Kidney tubule cell (primary cell): ENCODE measurements around the gene C11orf58.

ENCODE experiments used
- DNase-seq: peaks from one replicate; pipeline ENCODE4 v3.0.0-alpha.2; 2018; ENCODE audit warnings: low spot score

C11orf58 gene

GRCh38 chr11:16769386-16769785, 30.9 kb downstream of the C11orf58 start:
- no peak for DNase-seq

DNA sequence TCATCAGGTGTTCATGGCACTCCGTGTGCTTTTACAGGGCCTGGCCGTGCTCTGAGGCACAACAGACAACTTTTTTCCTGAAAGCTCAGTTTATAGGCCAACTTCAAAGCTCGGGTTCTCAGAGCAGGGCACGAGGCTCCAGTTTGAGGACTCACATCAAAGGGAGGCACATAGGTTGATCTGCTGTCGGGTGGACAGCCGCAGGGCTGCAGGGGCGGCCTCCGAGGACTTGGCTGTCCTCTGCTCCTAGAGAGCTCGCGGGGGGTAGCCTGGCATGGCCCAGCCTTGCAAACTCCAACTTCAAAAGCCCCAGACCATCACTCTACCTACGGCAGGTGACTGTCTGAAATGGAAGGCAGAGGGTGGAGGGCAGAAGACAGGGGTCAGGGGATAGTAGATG, 31.6 kb downstream of the C11orf58 start:
- no peak for DNase-seq

DNA sequence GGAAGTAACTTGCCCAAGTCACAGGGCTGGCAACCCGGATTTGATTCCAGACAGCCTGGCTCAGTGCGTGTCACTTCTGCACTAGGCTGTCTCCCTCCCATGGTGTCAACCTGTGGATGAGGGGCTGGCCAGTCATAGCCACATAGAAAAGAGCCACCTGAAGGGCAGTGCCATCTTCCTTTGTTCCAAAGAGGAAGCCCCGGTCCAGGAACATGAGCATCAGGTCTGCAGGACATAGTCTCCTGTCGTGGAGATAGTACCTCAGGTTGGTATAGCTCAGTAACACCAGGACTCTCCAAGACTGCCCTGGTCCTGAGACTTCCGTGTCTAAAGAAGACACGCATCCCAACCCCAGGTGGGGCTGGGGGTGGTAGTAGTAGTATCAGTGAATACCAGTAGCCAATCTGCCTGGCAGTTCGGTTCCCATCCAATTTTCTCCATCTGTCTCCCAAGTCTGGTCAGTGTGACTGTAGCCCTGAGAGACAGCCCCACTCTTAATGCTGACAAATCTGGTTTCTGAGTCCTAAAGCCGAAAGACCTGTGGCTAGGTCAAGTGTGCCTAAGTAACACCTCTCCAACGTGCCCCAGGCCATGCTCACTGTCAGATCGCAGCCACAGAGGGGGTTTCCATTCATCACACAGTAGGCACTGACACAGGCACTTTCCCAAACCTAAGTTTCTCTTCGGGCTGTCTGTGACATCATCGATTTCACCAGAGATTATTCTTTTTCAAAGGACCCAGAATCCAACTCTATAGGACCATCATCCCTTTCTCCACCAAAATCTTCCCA, 33.1 kb downstream of the C11orf58 start:
- DNase-seq: no peak

DNA sequence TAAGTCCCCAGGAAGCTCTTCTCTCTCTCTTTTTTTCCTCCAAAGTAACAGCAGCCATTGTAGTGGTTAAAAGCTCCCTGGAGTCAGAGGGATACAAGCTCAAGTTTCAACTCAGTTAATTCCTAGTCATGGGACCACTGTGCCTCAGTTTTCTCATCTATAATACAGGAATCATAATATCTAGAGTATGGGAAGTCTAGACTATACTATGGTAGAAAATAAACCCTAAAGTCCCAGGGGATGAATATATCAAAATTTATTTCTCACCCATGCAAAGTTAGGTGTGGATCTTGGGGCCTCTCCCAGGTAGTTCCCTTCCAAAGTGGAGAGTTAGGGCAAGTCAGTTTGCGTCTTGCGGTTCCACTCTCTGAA, 33.7 kb downstream of the C11orf58 start:
- no peak for DNase-seq

DNA sequence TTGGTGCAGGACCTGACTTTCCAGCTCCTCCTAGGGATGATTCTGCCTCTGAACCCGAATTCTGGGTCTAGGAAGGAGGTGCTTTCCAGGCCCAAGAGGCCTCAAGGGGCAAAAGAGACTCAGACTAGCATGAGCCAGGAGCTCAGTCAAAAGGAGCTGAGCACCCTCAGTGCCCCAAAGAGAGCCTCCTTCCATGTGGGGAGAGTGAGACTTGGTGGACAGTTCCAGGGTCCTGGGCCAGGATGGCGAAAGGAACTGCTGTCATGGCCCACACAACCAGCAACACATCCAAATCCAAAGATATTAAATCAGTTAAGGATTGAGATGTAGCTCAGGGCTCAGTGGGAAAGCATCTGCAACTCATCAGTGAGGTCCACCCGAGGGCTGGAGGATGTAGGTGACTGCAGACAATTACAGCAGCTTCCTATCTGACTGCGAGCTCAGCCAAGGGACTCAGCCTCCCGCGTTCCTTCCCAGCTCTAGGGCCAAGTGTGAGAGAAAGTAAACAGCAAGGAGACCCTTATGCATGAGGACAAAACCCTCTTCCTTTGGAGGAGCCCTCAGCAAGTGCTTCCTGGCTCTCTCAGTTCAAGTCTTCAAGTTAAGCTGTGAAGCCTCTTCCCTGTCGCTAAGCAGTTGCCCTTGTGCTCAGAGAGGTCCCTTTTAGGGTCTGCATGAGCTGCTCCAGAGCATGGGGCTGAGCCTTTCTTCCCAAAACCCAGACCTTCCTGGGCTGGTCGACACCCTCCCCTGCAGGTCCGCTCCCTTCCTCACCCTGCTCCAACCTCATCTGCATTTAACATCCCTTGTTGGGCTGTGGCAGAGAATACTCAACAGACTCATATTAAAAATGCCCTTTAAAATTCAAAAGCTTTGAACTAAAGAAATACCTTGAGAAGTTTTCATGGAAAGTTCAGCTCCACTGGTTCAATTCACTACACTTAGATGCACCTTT, 35.8 kb downstream of the C11orf58 start:
- no peak for DNase-seq

- DNase-seq: no peak
These were observed 36.6 kb downstream of the C11orf58 start for GRCh38 chr11:16774936-16775613.

DNA sequence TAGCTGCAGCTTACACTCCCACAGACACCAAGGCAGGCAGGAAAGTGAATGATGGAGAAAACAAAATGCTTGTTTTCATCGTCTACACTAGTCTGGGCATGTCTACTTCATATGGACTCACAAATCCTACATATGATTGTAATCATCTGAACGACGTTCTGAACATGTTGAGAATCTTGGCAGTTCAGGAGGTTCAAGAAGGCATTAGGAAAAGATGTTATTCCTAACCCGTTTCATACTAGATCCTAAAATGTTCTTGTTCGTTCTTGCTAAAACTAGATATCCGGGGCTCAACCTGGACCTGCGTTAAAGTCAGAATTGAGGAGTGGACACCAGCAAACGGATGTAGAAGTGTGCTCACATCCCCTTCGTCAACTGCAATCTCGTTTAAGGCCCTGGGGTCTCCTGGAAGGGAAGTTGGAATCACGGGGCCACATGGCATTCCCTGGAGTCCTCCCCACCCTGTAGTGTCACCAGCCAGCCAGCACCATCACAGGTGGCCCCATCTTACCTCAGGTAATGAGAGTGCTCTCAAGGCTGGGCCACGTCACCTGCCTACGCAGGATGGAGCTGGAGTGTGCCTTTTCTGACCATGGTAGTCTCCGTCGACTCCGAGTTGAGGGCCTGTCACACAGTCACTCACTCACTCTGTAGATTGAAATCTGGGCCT, 37.3 kb downstream of the C11orf58 start:
- DNase-seq: no peak

- no peak for DNase-seq
These were observed 38.5 kb downstream of the C11orf58 start for GRCh38 chr11:16776711-16777612.

DNA sequence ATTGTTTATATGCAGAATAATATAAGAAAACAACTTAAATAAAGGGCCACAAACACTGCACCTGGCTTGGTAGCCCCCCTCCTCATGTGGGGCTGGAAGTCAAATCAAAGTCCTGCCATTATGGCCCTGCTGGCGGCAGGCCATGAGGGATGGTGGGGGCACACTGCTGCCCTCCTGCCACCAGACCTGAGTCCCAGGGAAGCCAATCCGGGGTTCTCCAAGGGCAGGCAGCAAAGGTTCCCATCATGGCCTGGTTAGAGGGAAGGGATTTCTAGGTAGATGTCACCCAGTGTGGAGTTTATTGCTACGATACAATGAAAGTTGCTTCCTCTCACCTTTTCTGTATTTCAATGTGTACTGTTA, 39.1 kb downstream of the C11orf58 start:
- DNase-seq: no peak

DNA sequence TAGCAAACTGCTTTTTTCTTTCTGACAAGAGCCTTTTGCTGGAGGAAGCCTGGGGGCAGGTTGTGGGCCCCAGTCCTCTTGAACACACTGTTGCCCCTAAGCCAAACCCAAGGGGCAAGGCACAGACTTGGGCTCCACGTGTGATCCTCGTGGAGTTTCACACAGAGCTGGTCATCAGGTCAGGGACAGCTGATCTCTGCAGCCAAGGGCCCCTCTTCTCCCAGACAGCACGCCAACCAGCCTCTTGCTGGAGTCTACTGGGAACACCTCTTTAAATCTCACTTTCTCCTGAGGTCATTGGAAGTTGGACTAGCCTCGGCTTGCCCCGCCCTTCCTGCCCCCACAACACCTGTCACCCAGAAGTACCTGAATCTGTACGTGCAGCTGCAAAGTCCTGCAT, 39.8 kb downstream of the C11orf58 start:
- no peak for DNase-seq

- no peak for DNase-seq
These were observed 40.4 kb downstream of the C11orf58 start for GRCh38 chr11:16778876-16779275.

DNA sequence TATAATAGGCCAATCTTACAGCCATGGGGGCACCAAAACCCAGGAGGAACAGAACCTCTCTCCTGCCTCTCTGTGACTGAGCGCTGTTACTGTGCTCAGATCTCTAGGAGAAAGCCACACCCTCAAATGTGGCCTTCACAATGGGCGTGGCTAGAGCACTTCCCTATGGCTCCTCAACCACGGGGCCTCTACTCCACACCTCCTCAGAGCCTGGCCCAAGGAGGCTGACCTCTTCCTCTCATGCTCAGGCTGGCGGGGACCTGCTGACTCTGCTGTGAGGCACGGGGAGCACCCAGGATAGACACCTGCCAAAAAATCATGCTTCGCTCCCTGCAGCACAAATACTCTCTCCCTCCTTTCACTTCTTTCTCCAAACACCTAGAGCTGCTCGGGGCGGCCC, 41.0 kb downstream of the C11orf58 start:
- no peak for DNase-seq

GRCh38 chr11:16780146-16780545, 41.7 kb downstream of the C11orf58 start:
- DNase-seq: no peak

DNA sequence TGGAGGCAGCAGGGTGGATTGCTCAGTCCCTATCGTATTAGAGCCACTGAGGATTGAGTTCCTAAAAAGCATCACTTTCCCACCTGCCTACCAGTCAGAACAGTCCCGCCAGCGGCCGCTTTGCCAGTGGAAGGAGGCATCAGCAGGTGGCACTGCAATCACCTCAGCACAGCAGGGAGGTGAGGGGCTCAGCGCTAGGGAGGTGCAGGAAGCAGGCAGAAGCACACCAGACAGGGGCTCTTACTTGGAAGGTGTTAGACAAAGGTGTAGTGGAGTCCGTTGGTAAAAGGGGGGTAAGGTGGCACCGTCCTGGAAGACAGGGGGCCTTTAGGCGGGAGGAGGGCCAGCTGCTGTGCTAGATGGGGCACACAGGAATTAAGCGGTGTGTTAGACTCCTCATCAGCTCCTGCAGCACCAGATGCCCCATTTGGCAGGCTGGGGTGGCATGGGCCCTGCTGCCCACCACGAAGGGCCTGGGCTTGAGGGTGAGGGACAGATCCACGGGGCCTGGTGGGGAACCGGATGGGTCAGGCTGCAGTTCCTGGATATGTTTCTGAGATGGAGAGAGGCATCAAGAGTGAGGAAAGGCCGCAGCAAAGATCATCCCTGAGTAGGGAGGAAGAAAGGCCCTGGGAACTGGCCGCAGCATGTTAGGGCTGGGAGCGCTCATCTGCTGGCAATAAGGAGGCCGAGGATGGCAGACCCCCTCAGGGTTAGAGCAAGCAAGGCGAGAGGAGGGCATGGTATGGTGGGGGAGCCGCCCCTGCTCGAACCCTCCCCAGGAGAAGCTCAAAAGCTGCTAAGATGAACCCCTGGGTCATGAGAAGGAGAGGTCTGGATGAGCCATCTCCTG, 42.5 kb downstream of the C11orf58 start:
- no peak for DNase-seq

- DNase-seq: no peak
These were observed 43.8 kb downstream of the C11orf58 start for GRCh38 chr11:16781936-16782919.

DNA sequence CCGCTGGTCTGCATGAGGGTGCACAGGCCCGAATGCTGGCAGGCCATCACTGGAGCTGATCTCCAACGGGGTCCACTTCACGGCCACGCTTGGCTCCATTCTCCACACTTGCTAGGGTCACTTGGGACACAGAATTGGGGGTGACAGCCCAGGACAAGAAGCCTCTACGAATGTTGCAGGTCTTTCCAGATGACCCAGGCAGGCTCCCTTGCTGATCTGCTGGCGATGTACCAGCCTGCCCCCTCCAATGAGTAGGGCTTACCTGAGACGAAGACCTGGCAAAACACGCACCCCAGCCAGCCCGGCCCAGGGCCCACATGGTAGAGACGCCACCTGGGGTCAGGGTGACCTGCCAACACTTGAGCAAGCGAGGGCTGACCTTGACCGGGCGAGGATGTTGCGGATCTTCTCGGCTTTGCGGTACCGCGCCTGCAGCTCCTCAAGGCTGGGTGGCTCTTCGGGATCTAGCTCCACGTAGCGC, 44.9 kb downstream of the C11orf58 start:
- no peak for DNase-seq

DNA sequence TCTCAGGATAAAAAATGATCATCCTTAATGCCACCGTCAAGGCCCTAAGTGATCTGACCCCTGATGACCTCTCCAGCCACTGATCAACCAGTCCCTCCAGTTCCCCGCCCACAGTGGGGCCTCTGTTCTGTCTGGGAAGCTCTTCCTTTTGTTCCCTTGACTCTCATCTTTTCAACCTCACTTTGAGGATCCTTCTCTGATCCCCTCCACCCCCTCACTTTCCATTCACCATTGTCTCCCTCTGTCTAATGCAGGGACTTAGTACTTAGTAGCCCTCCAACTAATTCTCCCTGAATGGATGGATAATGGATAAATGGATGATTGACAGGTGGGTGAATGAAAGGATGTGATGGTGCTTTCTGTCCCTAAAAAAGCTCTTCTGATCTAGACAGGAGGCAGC, 45.6 kb downstream of the C11orf58 start:
- no peak for DNase-seq

DNA sequence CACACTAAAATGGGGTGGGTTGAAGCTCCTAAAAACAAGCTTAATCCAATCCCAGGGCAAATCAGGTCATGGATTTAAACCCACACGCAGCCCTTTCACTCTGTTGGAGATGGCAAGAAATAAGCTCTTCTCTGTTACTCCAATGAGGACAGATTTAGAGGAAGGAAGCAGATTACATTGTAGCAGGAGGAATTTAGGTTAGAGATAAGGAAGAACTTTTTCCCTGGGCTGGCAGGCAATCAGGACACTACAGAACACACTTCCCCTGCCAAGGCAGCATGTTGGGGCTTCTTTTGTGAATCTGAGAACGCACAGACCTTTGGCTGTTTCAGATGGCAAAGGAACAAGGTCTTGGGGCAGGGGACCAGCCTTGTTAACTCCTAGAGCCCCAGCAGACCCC, 46.2 kb downstream of the C11orf58 start:
- DNase-seq: no peak
